ENCODE results near the gene MTFMT.
A peak's percentile ranks its signal among the peaks of the same experiment; 100 is the strongest.
"Not testable (repeated sequence)": the region's sequence is repeated elsewhere in the genome, so short reads cannot be mapped to it uniquely, and the experiment has no call there.

MTFMT gene

GRCh38 chr15:65038836-65039235 lies 9.4 kb upstream of the MTFMT start:
- DNase-seq (ENCODE audit: low read depth) = no peak

GRCh38 chr15:65038428-65038827 lies 9.0 kb upstream of the MTFMT start:
- DNase-seq (ENCODE audit: low read depth) = no peak

GRCh38 chr15:65037309-65037708 lies 7.9 kb upstream of the MTFMT start:
- no peak for DNase-seq (ENCODE audit: low read depth)

GRCh38 chr15:65034719-65035118 lies 5.3 kb upstream of the MTFMT start:
- DNase-seq (ENCODE audit: low read depth) = no peak

- no peak for DNase-seq (ENCODE audit: low read depth)
Observed at GRCh38 chr15:65033659-65034269, 4.3 kb upstream of the MTFMT start.

GRCh38 chr15:65032801-65033537 lies 3.5 kb upstream of the MTFMT start:
- no peak for DNase-seq (ENCODE audit: low read depth)

GRCh38 chr15:65029736-65030208 lies 333 bp upstream of the MTFMT start:
- DNase-seq (ENCODE audit: low read depth) = no peak

- DNase-seq (ENCODE audit: low read depth) = no peak
Observed at GRCh38 chr15:65028338-65028737, 1.1 kb downstream of the MTFMT start.

GRCh38 chr15:65027593-65027992 lies 1.8 kb downstream of the MTFMT start:
- DNase-seq (ENCODE audit: low read depth) = no peak

GRCh38 chr15:65026756-65027155 lies 2.7 kb downstream of the MTFMT start:
- DNase-seq (ENCODE audit: low read depth) = no peak

- DNase-seq (ENCODE audit: low read depth) = no peak
Observed at GRCh38 chr15:65021488-65021887, 8.0 kb downstream of the MTFMT start.

GRCh38 chr15:65020419-65020818 lies 9.0 kb downstream of the MTFMT start:
- DNase-seq (ENCODE audit: low read depth) = no peak

- DNase-seq (ENCODE audit: low read depth) = not testable (repeated sequence)
Observed at GRCh38 chr15:65011198-65011597, 18.2 kb downstream of the MTFMT start.

GRCh38 chr15:65008983-65009382 lies 20.5 kb downstream of the MTFMT start:
- no peak for DNase-seq (ENCODE audit: low read depth)

- DNase-seq (ENCODE audit: low read depth) = no peak
Observed at GRCh38 chr15:65006876-65007275, 22.6 kb downstream of the MTFMT start.

GRCh38 chr15:65004993-65005392 lies 24.4 kb downstream of the MTFMT start:
- DNase-seq (ENCODE audit: low read depth) = no peak

GRCh38 chr15:64997745-64998375 lies 31.6 kb downstream of the MTFMT start:
- no peak for DNase-seq (ENCODE audit: low read depth)

GRCh38 chr15:64997066-64997465 lies 32.4 kb downstream of the MTFMT start:
- DNase-seq (ENCODE audit: low read depth) = no peak

GRCh38 chr15:64993290-64993689 lies 36.1 kb downstream of the MTFMT start:
- DNase-seq (ENCODE audit: low read depth) = no peak

GRCh38 chr15:64991536-64992135 lies 37.8 kb downstream of the MTFMT start:
- no peak for DNase-seq (ENCODE audit: low read depth)

GRCh38 chr15:64990168-64990470 lies 39.3 kb downstream of the MTFMT start:
- no peak for DNase-seq (ENCODE audit: low read depth)

- peak; percentile 75 for DNase-seq (ENCODE audit: low read depth)
Observed at GRCh38 chr15:64989416-64990167, 39.8 kb downstream of the MTFMT start, which contains the start of gene SPG21. Gene SPG21 (minus strand): TSS chr15:64989914. CDS start chr15:64983569, 6,345 bp downstream.

Measured in HS-27A (cell line).